ENCODE results near the gene SSX2IP. TPM values are rescaled to one million over a fixed set of nuclear protein-coding genes. Genes with fewer than 3 reads are reported as not detected.

SSX2IP gene
- total RNA-seq, 4 donors from 2014 or later: 1.5 to 3.9 (median 3.2) TPM

GRCh38 chr1:84600796-84601195 lies 89.5 kb downstream of the SSX2IP start:
- TF ChIP-seq CTCF (IDR thresholded peaks at IDR 0.05; ENCODE audit: low read depth): no peak

- TF ChIP-seq CTCF (IDR thresholded peaks at IDR 0.05; ENCODE audit: low read depth): no peak
These were observed 91.2 kb downstream of the SSX2IP start for GRCh38 chr1:84598846-84599741.

- TF ChIP-seq CTCF (IDR thresholded peaks at IDR 0.05; ENCODE audit: low read depth): no peak
These were observed 91.8 kb downstream of the SSX2IP start for GRCh38 chr1:84598418-84598817.

- no peak for TF ChIP-seq CTCF (IDR thresholded peaks at IDR 0.05; ENCODE audit: low read depth)
These were observed 93.2 kb downstream of the SSX2IP start for GRCh38 chr1:84597011-84597410.

Other genes with a start within 250 kb of the SSX2IP start
- gene RPF1, start 211.2 kb downstream of the SSX2IP start, total RNA-seq: 10 to 100 TPM; 27.1 to 63.6 (median 29.4) TPM
- gene SPATA1, start 184.1 kb downstream of the SSX2IP start, total RNA-seq: 1 to 10 TPM in 2 of 4 donors, under 1 TPM in 1, not detected in 1; 0.51 to 1.8 (median 1.1) TPM
- 100 to 1,000 TPM in 1 of 4 donors, 10 to 100 TPM in 3; 62.1 to 114 (median 81.6) TPM for gene GNG5, start 183.9 kb downstream of the SSX2IP start, total RNA-seq
- gene CTBS, start 116.0 kb downstream of the SSX2IP start, total RNA-seq: 10 to 100 TPM; 13.0 to 26.5 (median 20.1) TPM
- gene LPAR3, start 202.7 kb upstream of the SSX2IP start, total RNA-seq: 1 to 10 TPM in 1 of 4 donors, not detected in 3; 1.0 TPM